Mesenchymal stem cell (in vitro differentiated cells and primary cell): ENCODE results near the gene USP43.

Source experiments
- DNase-seq: peaks from one replicate; pipeline ENCODE4 v3.0.0-alpha.2; 2013
- H2AFZ ChIP-seq: one replicate; pipeline ENCODE4 v1.6.1; 2013; ENCODE audit warnings: low read depth, mild to moderate bottlenecking, control low read depth, inconsistent platforms, low read length, moderate library complexity
- H2AK5ac ChIP-seq: 2 replicates; pipeline ENCODE4 v1.6.1; 2013; ENCODE audit warnings: low read length, moderate library complexity, mild to moderate bottlenecking, inconsistent platforms; ENCODE audit not compliant: severe bottlenecking
- H2BK120ac ChIP-seq: one replicate; pipeline ENCODE4 v1.6.1; 2013; ENCODE audit warnings: low read depth, mild to moderate bottlenecking, inconsistent platforms, low read length, moderate library complexity
- H2BK12ac ChIP-seq, 2 experiments: one replicate each; pipeline ENCODE4 v1.6.1; 2013; ENCODE audit warnings: inconsistent platforms in 2 of 2, low read length in 2 of 2, mild to moderate bottlenecking in 2 of 2, moderate library complexity in 2 of 2, control low read depth in 1 of 2
- H2BK15ac ChIP-seq: one replicate; pipeline ENCODE4 v1.6.1; 2013; ENCODE audit warnings: mild to moderate bottlenecking, low read depth, inconsistent platforms; ENCODE audit not compliant: poor library complexity, severe bottlenecking
- H2BK5ac ChIP-seq: 2 replicates; pipeline ENCODE4 v1.6.1; 2013; ENCODE audit warnings: low read depth, mild to moderate bottlenecking, low read length, control low read depth, inconsistent platforms; ENCODE audit not compliant: poor library complexity, severe bottlenecking
- H3K14ac ChIP-seq, 2 experiments: one replicate each; pipeline ENCODE4 v1.6.1; 2013; ENCODE audit warnings: inconsistent platforms in 2 of 2, low read length in 2 of 2, control low read depth in 1 of 2, mild to moderate bottlenecking in 1 of 2, moderate library complexity in 1 of 2
- H3K18ac ChIP-seq, 2 experiments: one replicate each; pipeline ENCODE4 v1.6.1; 2013; ENCODE audit warnings: inconsistent platforms in 2 of 2, low read length in 2 of 2, control low read depth in 1 of 2, low read depth in 1 of 2, mild to moderate bottlenecking in 1 of 2
- H3K23ac ChIP-seq, 2 experiments: one replicate each; pipeline ENCODE4 v1.6.1; 2013; ENCODE audit warnings: inconsistent platforms in 2 of 2, low read length in 2 of 2, mild to moderate bottlenecking in 2 of 2, moderate library complexity in 2 of 2, control low read depth in 1 of 2
- H3K27ac ChIP-seq: 2 replicates; pipeline ENCODE4 v1.5.1; 2013; ENCODE audit warnings: mild to moderate bottlenecking, moderate library complexity, low read length, control low read depth, inconsistent platforms; ENCODE audit not compliant: poor library complexity, severe bottlenecking
- H3K27me3 ChIP-seq, 2 experiments: 2 replicates each; pipeline versions ENCODE4 v1.6.1 to v1.7.0; 2013; ENCODE audit warnings: low read length in 2 of 2, mild to moderate bottlenecking in 2 of 2, moderate library complexity in 2 of 2, control low read depth in 1 of 2, inconsistent platforms in 1 of 2; ENCODE audit not compliant: control insufficient read depth in 1 of 2, insufficient read depth in 1 of 2
- H3K36me3 ChIP-seq, 2 experiments: 2 replicates each; pipeline versions ENCODE4 v1.6.1 to v1.7.0; 2013; ENCODE audit warnings: low read length in 2 of 2, control low read depth in 1 of 2, inconsistent platforms in 1 of 2, low read depth in 1 of 2, mild to moderate bottlenecking in 1 of 2; ENCODE audit not compliant: insufficient read depth in 2 of 2, control insufficient read depth in 1 of 2
- H3K4ac ChIP-seq, 2 experiments: one replicate each; pipeline ENCODE4 v1.6.1; 2013; ENCODE audit warnings: inconsistent platforms in 2 of 2, low read length in 2 of 2, mild to moderate bottlenecking in 2 of 2, moderate library complexity in 2 of 2, control low read depth in 1 of 2, low read depth in 1 of 2
- H3K4me1 ChIP-seq: 2 replicates; pipeline ENCODE4 v1.6.1; 2013; ENCODE audit warnings: low read depth, low read length, control low read depth; ENCODE audit not compliant: control insufficient read depth, insufficient read depth
- H3K4me2 ChIP-seq: 2 replicates; pipeline ENCODE4 v1.6.1; 2013; ENCODE audit warnings: low read length, mild to moderate bottlenecking, inconsistent platforms; ENCODE audit not compliant: poor library complexity, severe bottlenecking
- H3K4me3 ChIP-seq, 2 experiments: 2 replicates each; pipeline versions ENCODE4 v1.5.1 to v1.7.0; 2013; ENCODE audit warnings: low read length in 2 of 2, mild to moderate bottlenecking in 2 of 2, control low read depth in 1 of 2, low read depth in 1 of 2; ENCODE audit not compliant: insufficient read depth in 1 of 2
- H3K79me1 ChIP-seq: replicated peaks from 2 replicates; pipeline ENCODE4 v1.6.1; 2013; ENCODE audit warnings: mild to moderate bottlenecking, control low read depth, low read length, inconsistent platforms; ENCODE audit not compliant: poor library complexity, severe bottlenecking
- H3K9ac ChIP-seq: 2 replicates; pipeline ENCODE4 v1.7.0; 2013; ENCODE audit warnings: mild to moderate bottlenecking, low read length, moderate library complexity
- H3K9me3 ChIP-seq: 2 replicates; pipeline ENCODE4 v1.7.0; 2013; ENCODE audit warnings: mild to moderate bottlenecking, low read length; ENCODE audit not compliant: control insufficient read depth
- H4K8ac ChIP-seq: one replicate; pipeline ENCODE4 v1.6.1; 2013; ENCODE audit warnings: inconsistent platforms, mild to moderate bottlenecking, low read length, moderate library complexity
- H4K91ac ChIP-seq: one replicate; pipeline ENCODE4 v1.6.1; 2013; ENCODE audit warnings: mild to moderate bottlenecking, low read length, inconsistent platforms
- WGBS: methylation state at CpG from one replicate; pipeline ENCODE4 v1.1.7; 2013; ENCODE audit warnings: mixed read lengths; 5-methylcytosine and 5-hydroxymethylcytosine counted together

The USP43 gene

DNA sequence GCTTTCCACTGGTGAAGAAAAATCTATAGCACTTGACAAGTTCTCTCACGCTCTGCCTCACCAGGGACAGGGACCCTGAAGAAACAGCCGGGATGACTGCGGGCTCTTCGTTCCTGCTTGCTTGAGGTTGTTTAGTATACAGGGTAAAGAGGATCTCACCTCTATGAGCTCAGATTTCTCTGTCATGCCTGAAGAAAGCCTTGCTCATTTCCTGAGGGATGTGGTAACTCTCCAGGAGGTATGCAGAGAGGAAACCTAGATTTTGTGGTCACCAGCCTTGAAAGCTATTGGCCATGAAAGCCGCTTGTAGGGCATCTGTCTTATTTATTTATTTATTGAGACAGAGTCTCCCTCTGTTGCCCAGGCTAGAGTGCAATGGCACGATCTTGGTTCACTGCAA is 23.2 kb downstream of the USP43 start:
- Histone ChIP-seq H3K14ac (no peak overlapping the region), H4K8ac (no peak overlapping the region), H3K27ac (peak overlapping the region; percentile 75), H2BK120ac (no peak overlapping the region), H3K36me3 (peaks cover 0 to 3% of the 10 kb centered on the region in 2 experiments), H3K9me3 (no peaks in the 10 kb centered on the region), H3K4me1 (peaks cover 4% of the 10 kb centered on the region), H3K4me2 (peak overlapping the region; percentile 8), H3K4me3 (no peak overlapping the region), H2BK12ac (no peak overlapping the region), H2AK5ac (no peak overlapping the region), H2BK15ac (no peak overlapping the region), H3K18ac (no peak overlapping the region), H2BK5ac (no peak overlapping the region), H4K91ac (no peak overlapping the region), H3K9ac (no peak overlapping the region), H2AFZ (no peak overlapping the region), H3K4ac (no peak overlapping the region), H3K79me1 (peaks cover 10% of the 10 kb centered on the region), H3K27me3 (no peaks in the 10 kb centered on the region), H3K23ac (no peak overlapping the region)
- peak; percentile 87 for DNase-seq
- WGBS, result 31% methylated on average over 6 of the region's 6 CpGs

DNA sequence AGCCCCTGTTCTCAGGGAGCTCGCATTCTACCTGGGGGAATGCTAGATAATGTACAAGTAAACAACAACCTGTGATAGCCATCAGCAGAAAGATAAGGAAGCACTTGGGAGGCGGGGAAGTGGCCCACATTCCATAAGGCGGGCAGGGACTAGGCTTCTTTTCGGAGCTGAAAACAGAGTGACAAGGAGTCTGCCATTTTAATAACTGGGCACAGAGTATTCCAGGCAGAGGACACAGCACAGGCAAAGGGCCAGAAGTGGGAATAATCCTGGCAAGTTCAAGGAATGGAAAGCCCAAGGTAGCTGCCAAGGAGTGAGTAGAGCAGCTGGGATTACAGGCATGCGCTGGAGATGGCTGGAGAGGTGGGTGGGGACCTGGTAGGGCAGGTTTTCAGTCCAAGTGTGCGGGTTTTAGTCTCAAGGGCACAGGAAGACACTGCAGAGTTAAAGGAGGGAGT is 24.3 kb downstream of the USP43 start:
- Histone ChIP-seq H3K27ac (no peak overlapping the region), H3K27me3 (no peaks in the 10 kb centered on the region), H3K79me1 (peaks cover 9% of the 10 kb centered on the region), H3K14ac (no peak overlapping the region), H3K18ac (no peak overlapping the region), H2BK15ac (no peak overlapping the region), H2BK120ac (no peak overlapping the region), H2BK5ac (no peak overlapping the region), H2AK5ac (peak overlapping the region; percentile 42), H4K8ac (no peak overlapping the region), H3K9me3 (no peaks in the 10 kb centered on the region), H3K4me1 (peaks cover 4% of the 10 kb centered on the region), H3K23ac (no peak overlapping the region), H4K91ac (no peak overlapping the region), H2BK12ac (peak overlapping the region in 1 of 2 experiments; percentile 23), H3K9ac (no peak overlapping the region), H2AFZ (no peak overlapping the region), H3K4me2 (no peak overlapping the region), H3K36me3 (peaks cover 0 to 3% of the 10 kb centered on the region in 2 experiments), H3K4me3 (no peak overlapping the region), H3K4ac (no peak overlapping the region)
- WGBS, result 79% methylated on average over 6 of the region's 6 CpGs
- no peak for DNase-seq

DNA sequence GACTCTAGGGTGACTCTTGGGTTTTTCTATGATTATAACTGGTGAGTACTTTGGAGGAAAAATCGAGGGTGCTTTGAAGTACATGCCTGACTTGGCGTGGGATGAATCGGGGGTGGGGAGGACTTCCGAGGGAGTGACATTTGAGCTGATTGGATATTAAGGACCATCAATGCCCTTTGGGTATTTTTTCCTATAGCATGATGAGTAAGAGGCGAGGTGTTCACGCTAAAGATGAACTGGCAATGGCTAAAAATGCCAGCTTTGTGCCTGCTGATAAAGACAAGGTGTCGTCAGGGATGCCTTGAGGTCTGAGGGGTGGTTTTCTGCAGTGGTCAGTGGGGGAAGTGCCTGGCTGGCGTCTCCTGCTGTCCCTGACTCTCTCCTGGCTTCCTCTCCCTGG is 25.3 kb downstream of the USP43 start:
- H2AFZ ChIP-seq, result no peak overlapping the region
- H3K14ac ChIP-seq, result no peak overlapping the region
- WGBS, result 79% methylated on average over 8 of the region's 8 CpGs

DNA sequence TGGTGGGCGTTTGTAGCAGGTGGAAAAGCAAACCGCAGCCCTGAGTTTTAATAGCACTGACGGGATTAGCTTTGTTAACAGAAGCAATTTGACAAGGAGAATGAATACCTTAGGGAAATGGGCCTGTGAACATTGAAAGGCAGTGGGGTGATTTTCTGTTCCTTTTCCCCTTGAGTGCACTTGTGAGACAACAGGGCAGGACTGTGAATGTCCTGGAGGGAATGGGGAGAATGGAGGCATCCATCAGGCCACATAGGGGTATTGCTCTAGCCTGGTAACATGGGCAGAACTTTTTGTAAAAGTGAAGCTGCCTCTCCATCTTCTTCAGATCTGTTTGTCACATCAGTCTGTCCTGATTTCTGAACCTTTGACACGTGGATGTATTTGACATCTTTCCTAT is 26.2 kb downstream of the USP43 start:
- Histone ChIP-seq H3K79me1 (peaks cover 12% of the 10 kb centered on the region), H3K27ac (no peak overlapping the region), H3K4ac (no peak overlapping the region), H3K4me3 (no peak overlapping the region), H3K9me3 (no peaks in the 10 kb centered on the region), H2BK120ac (no peak overlapping the region), H4K8ac (no peak overlapping the region), H3K4me2 (no peak overlapping the region), H3K23ac (no peak overlapping the region), H3K27me3 (no peaks in the 10 kb centered on the region), H2BK15ac (no peak overlapping the region), H2BK12ac (no peak overlapping the region), H3K9ac (no peak overlapping the region), H2BK5ac (no peak overlapping the region), H2AFZ (no peak overlapping the region), H3K14ac (no peak overlapping the region), H4K91ac (no peak overlapping the region), H3K4me1 (peaks cover 2% of the 10 kb centered on the region), H2AK5ac (no peak overlapping the region), H3K18ac (no peak overlapping the region), H3K36me3 (peaks cover 0 to 6% of the 10 kb centered on the region in 2 experiments)
- WGBS, result 90% methylated on average over 3 of the region's 4 CpGs
- DNase-seq, result no peak

More for the DNA sequence above, 25.3 kb downstream of the USP43 start:
- H3K23ac ChIP-seq, result no peak overlapping the region
- peak overlapping the region in 1 of 2 experiments; percentile 11 for H2BK12ac ChIP-seq
- H3K36me3 ChIP-seq, result peaks cover 0 to 6% of the 10 kb centered on the region in 2 experiments
- peak overlapping the region; percentile 29 for H2AK5ac ChIP-seq
- no peak overlapping the region for H3K18ac ChIP-seq
- no peak overlapping the region for H3K9ac ChIP-seq
- H2BK5ac ChIP-seq, result no peak overlapping the region
- DNase-seq, result no peak
- peaks cover 10% of the 10 kb centered on the region for H3K79me1 ChIP-seq
- H3K27ac ChIP-seq, result no peak overlapping the region
- no peak overlapping the region for H4K91ac ChIP-seq
- peaks cover 4% of the 10 kb centered on the region for H3K4me1 ChIP-seq
- no peak overlapping the region for H3K4me2 ChIP-seq
- no peak overlapping the region for H2BK15ac ChIP-seq
- no peak overlapping the region for H4K8ac ChIP-seq
- no peaks in the 10 kb centered on the region for H3K9me3 ChIP-seq
- H2BK120ac ChIP-seq, result no peak overlapping the region
- H3K27me3 ChIP-seq, result no peaks in the 10 kb centered on the region
- H3K4me3 ChIP-seq, result no peak overlapping the region
- H3K4ac ChIP-seq, result no peak overlapping the region
